Astrocyte (in vitro differentiated cells and primary cell): ENCODE results near the gene GNB1L. TPM values are rescaled to one million over a fixed set of nuclear protein-coding genes. Genes with fewer than 3 reads are reported as not detected.

ENCODE experiments used
- DNase-seq: peaks from one replicate; pipeline ENCODE4 v3.0.0-alpha.2; 2010; ENCODE audit warnings: low read depth
- FAIRE-seq: peaks from 2 replicates; lab custom pipeline; 2011; peaks lifted over from hg19 to GRCh38; lab: Jason Lieb, UNC
- H2AFZ ChIP-seq: 2 replicates; pipeline ENCODE4 v1.6.0; 2012; ENCODE audit warnings: low read depth, low read length, inconsistent platforms
- H3K27ac ChIP-seq: 2 replicates; pipeline ENCODE4 v1.5.1; 2011; ENCODE audit warnings: low read depth, low read length, inconsistent platforms
- H3K27me3 ChIP-seq: 2 replicates; pipeline ENCODE4 v1.6.0; 2011; ENCODE audit warnings: low read length, inconsistent platforms; ENCODE audit not compliant: insufficient read depth
- H3K36me3 ChIP-seq: 2 replicates; pipeline ENCODE4 v1.5.1; 2011; ENCODE audit warnings: low read length, inconsistent platforms; ENCODE audit not compliant: insufficient read depth
- H3K4me1 ChIP-seq: 2 replicates; pipeline ENCODE4 v1.5.1; 2011; ENCODE audit warnings: low read length, inconsistent platforms; ENCODE audit not compliant: insufficient read depth
- H3K4me2 ChIP-seq: 2 replicates; pipeline ENCODE4 v1.6.0; 2012; ENCODE audit warnings: low read length, inconsistent platforms
- H3K4me3 ChIP-seq: 2 replicates; pipeline ENCODE4 v1.5.1; 2011; ENCODE audit warnings: low read depth, mild to moderate bottlenecking, low read length, inconsistent platforms; ENCODE audit not compliant: insufficient read depth
- H3K79me2 ChIP-seq: 2 replicates; pipeline ENCODE4 v1.6.0; 2012; ENCODE audit warnings: mild to moderate bottlenecking, low read length, inconsistent platforms; ENCODE audit not compliant: insufficient read depth
- H3K9ac ChIP-seq: 2 replicates; pipeline ENCODE4 v1.6.0; 2012; ENCODE audit warnings: mild to moderate bottlenecking, low read length, inconsistent platforms
- H3K9me3 ChIP-seq: 2 replicates; pipeline ENCODE4 v1.5.1; 2012; ENCODE audit warnings: low read depth, mild to moderate bottlenecking, low read length, inconsistent platforms; ENCODE audit not compliant: insufficient read depth
- H4K20me1 ChIP-seq: 2 replicates; pipeline ENCODE4 v1.6.0; 2012; ENCODE audit warnings: low read length, inconsistent platforms; ENCODE audit not compliant: insufficient read depth
- H3K27ac Mint-ChIP-seq: one replicate; pipeline ENCODE4 v1.8.0; 2021; ENCODE audit warnings: mild to moderate bottlenecking, mixed read lengths; ENCODE audit not compliant: unreplicated experiment
- H3K27me3 Mint-ChIP-seq: one replicate; pipeline ENCODE4 v1.8.0; 2021; ENCODE audit warnings: low read depth, mixed read lengths; ENCODE audit not compliant: unreplicated experiment
- H3K36me3 Mint-ChIP-seq: one replicate; pipeline ENCODE4 v1.8.0; 2021; ENCODE audit warnings: low read depth, mixed read lengths; ENCODE audit not compliant: unreplicated experiment
- H3K4me1 Mint-ChIP-seq: one replicate; pipeline ENCODE4 v1.8.0; 2021; ENCODE audit warnings: low read depth, mixed read lengths; ENCODE audit not compliant: unreplicated experiment
- H3K4me3 Mint-ChIP-seq: one replicate; pipeline ENCODE4 v1.8.0; 2021; ENCODE audit warnings: mild to moderate bottlenecking, moderate library complexity, mixed read lengths; ENCODE audit not compliant: unreplicated experiment
- H3K9me3 Mint-ChIP-seq: one replicate; pipeline ENCODE4 v1.8.0; 2021; ENCODE audit warnings: mild to moderate bottlenecking, mixed read lengths; ENCODE audit not compliant: unreplicated experiment
- CTCF ChIP-seq: IDR thresholded peaks from 2 replicates; pipeline ENCODE4 v1.5.1; 2011; ENCODE audit warnings: low read depth, mild to moderate bottlenecking, inconsistent platforms, low read length, moderate library complexity; ENCODE audit not compliant: insufficient read depth
- EZH2 ChIP-seq: IDR thresholded peaks from 2 replicates; pipeline ENCODE4 v1.6.1; 2012; ENCODE audit warnings: mild to moderate bottlenecking, low read length, inconsistent platforms; ENCODE audit not compliant: insufficient read depth
- total RNA-seq: library from RNA; stranded (reverse); gene quantifications from 2 replicates; pipeline ENCODE4 v1.2.1, GENCODE V29; 2021

GNB1L gene
- total RNA-seq, 1 donor from 2014 or later, result 14.3 TPM

- Histone ChIP-seq H3K27me3 (peaks cover 79% of the 10 kb centered on the region), H3K79me2 (no peaks in the 10 kb centered on the region), H3K4me1 (peaks cover 5% of the 10 kb centered on the region), H3K4me2 (no peak overlapping the region), H3K9me3 (peaks cover 3% of the 10 kb centered on the region), H3K4me3 (no peak overlapping the region), H3K9ac (no peak overlapping the region), H3K27ac (no peak overlapping the region), H4K20me1 (peaks cover 23% of the 10 kb centered on the region), H3K36me3 (no peaks in the 10 kb centered on the region), H2AFZ (no peak overlapping the region)
- peaks cover 18% of the 10 kb centered on the region for H3K9me3 Mint-ChIP-seq
- no peak overlapping the region for H3K27ac Mint-ChIP-seq
- TF ChIP-seq EZH2 (no peak), CTCF (no peak)
- H3K4me1 Mint-ChIP-seq, result peaks cover 5% of the 10 kb centered on the region
- DNase-seq (no peak), FAIRE-seq (no peak)
- no peak overlapping the region for H3K4me3 Mint-ChIP-seq
- peaks cover 57% of the 10 kb centered on the region for H3K27me3 Mint-ChIP-seq
- peaks cover 5% of the 10 kb centered on the region for H3K36me3 Mint-ChIP-seq
Observed at GRCh38 chr22:19764299-19764593, 90.4 kb downstream of the GNB1L start.

GRCh38 chr22:19763458-19764298, 91.0 kb downstream of the GNB1L start:
- H3K27me3 ChIP-seq, result peaks cover 78% of the 10 kb centered on the region
- DNase-seq (no peak), FAIRE-seq (no peak)
- peaks cover 23% of the 10 kb centered on the region for H4K20me1 ChIP-seq
- Mint-ChIP-seq H3K4me1 (peaks cover 5% of the 10 kb centered on the region), H3K9me3 (peaks cover 18% of the 10 kb centered on the region), H3K4me3 (no peak overlapping the region), H3K27me3 (peaks cover 52% of the 10 kb centered on the region), H3K27ac (no peak overlapping the region), H3K36me3 (peaks cover 5% of the 10 kb centered on the region)
- no peak overlapping the region for H3K27ac ChIP-seq
- H3K9ac ChIP-seq, result no peak overlapping the region
- peaks cover 3% of the 10 kb centered on the region for H3K9me3 ChIP-seq
- H3K4me1 ChIP-seq, result peaks cover 6% of the 10 kb centered on the region
- H2AFZ ChIP-seq, result no peak overlapping the region
- H3K36me3 ChIP-seq, result no peaks in the 10 kb centered on the region
- H3K4me2 ChIP-seq, result no peak overlapping the region
- H3K79me2 ChIP-seq, result no peaks in the 10 kb centered on the region
- TF ChIP-seq EZH2 (no peak), CTCF (no peak)
- no peak overlapping the region for H3K4me3 ChIP-seq
